H1 (cell line): Measurements from ENCODE around the gene FAS. TPM values are rescaled to one million over a fixed set of nuclear protein-coding genes. Genes with fewer than 3 reads are reported as not detected.

Experiments
- RXRA ChIP-seq: IDR thresholded peaks from 2 replicates; pipeline ENCODE4 v1.6.1; 2011; ENCODE audit warnings: low read depth, mild to moderate bottlenecking, low read length, moderate library complexity; ENCODE audit not compliant: insufficient read depth
- TCF12 ChIP-seq: IDR thresholded peaks from 2 replicates; pipeline ENCODE4 v1.6.1; 2011; ENCODE audit warnings: low read depth, mild to moderate bottlenecking, low read length
- polyA plus RNA-seq, 7 experiments: library from polyadenylated mRNA; depleted of rRNA in 3 of 7; stranded (reverse) in 5 of 7; unstranded in 2 of 7; fragments of >200 nt in 5 of 7; fragments of 200-250 nt in 2 of 7; gene quantifications; 1 replicate in 5 of 7; 2 replicates in 1 of 7; 4 replicates in 1 of 7; pipeline versions ENCODE4 v1.2.1 to v1.2.3, GENCODE V29; 2011 to 2013; ENCODE audit warnings: missing spikeins in 2 of 7, mixed read lengths in 2 of 7
- total RNA-seq: library from RNA; stranded (reverse); fragmentation: NEBNext Ultra II Directional; extraction: Animal tissue kit (Norgen Biotek cat#: 25700); gene quantifications from 2 replicates; pipeline ENCODE4 v1.2.1, GENCODE V29; 2021
- TF ChIP-seq, protein P1 (sequence below): IDR thresholded peaks from 2 replicates; pipeline ENCODE4 v1.6.1; 2011; ENCODE audit warnings: low read depth, mild to moderate bottlenecking, low read length; ENCODE audit not compliant: insufficient read depth

The FAS gene
- total and polyA plus RNA-seq, 2 of the 8 experiments (the other 6 are each of a cell fraction or from before 2014, with no cell fraction given), result 4.0 to 6.7 TPM

DNA sequence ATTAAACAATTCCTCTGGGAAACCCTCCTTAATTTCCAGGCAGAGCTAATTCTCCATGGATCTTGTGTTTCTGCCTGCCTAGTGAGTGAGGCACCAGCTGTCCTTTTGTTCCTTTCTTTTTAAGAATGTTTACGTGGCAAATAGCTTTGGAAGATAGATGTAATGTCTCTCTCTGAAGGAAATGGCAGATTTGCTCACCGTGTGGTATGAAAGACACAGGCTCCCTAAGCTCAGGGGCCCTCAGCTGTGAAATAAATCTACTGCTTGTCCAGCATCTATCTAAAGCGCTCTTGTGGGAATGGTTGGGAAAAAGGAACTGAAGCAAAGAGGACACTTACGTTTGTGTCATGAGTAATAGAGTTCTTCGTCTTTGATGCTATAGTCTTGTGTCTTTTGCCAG, 64.6 kb downstream of the FAS start (continued):
- no peak for TF ChIP-seq TCF12
- TF ChIP-seq, protein P1, sequence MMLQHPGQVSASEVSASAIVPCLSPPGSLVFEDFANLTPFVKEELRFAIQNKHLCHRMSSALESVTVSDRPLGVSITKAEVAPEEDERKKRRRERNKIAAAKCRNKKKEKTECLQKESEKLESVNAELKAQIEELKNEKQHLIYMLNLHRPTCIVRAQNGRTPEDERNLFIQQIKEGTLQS, result no peak
- no peak for TF ChIP-seq RXRA
- TF ChIP-seq, all 59 proteins: peak for 0
